Ammon's horn (tissue), 1 donor: Measurements from ENCODE around the gene OR7E24.
"Not testable (repeated sequence)": the region's sequence is repeated elsewhere in the genome, so short reads cannot be mapped to it uniquely, and the experiment has no call there.

Experiments used
- DNase-seq: peaks from one replicate; pipeline ENCODE4 v3.0.0-alpha.2; 2016; ENCODE audit warnings: low spot score

OR7E24 gene

GRCh38 chr19:9250630-9251029 is at the start of gene OR7E24:
Gene OR7E24, plus strand, starts transcription at chr19:9250930. Its CDS starts 114 bp downstream, at chr19:9251044.
- DNase-seq = no peak

- DNase-seq = peak; percentile 77
Measured at GRCh38 chr19:9205501-9206113, 45.1 kb upstream of the OR7E24 start.

- DNase-seq = no peak
Measured at GRCh38 chr19:9219489-9219888, 31.2 kb upstream of the OR7E24 start, which contains the start of gene OR7D4. Gene OR7D4, minus strand, starts transcription at chr19:9219589. Its CDS starts 4,752 bp downstream, at chr19:9214837.

GRCh38 chr19:9251236-9251635 is 506 bp downstream of the OR7E24 start:
- no peak for DNase-seq

GRCh38 chr19:9283485-9283884 is 32.8 kb downstream of the OR7E24 start:
- not testable (repeated sequence) for DNase-seq

GRCh38 chr19:9289231-9289884 is 38.6 kb downstream of the OR7E24 start:
- DNase-seq = no peak

- no peak for DNase-seq
Measured at GRCh38 chr19:9295411-9295849, 44.7 kb downstream of the OR7E24 start.

- DNase-seq = no peak
Measured at GRCh38 chr19:9296336-9296735, 45.6 kb downstream of the OR7E24 start.
